Hypothalamus (tissue), 51 donors: ENCODE results near the gene ALDH1A3.

Experiments used
- DNase-seq, 51 donors: peaks; one replicate each; lab custom pipeline; 2025; lab: John Stamatoyannopoulos, UW

Gene ALDH1A3

DNA sequence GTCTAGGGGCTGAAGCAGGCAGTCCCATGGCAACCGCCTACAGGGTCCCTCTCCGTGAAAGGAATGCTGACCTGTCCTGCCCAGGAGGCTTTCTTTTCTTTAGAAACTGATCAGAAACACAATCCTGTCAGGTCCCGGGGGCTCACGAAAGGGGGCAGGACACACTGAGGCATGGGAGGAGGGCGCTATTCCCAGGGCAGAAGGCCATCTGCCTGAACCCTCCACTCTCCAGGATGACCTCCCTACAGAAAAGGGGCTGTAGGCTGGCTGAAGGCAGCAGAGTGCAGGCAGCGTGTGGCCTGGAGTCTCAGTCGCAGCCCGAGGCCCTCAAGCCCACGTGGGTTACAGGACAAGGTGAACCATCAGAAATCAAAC lies 21.2 kb downstream of the ALDH1A3 start:
- no peak for DNase-seq

DNA sequence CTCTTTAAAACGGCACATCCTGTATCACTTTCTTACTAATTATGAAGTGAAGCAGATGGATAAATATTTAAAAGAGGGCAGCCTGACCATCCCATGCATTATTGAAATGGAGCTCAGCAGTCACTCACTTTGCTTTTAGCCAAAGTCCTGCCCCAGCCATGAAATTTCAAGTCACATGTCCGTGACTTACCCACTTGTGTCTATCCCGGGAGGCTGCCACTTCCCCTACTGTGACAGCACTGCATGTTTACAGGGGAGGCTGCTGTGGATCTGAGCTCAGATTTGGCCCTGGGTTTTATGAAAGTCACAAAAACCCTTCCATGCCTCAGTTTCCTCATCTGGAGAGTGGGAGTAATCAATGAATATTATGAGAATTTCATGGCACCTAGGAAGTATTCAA lies 21.7 kb downstream of the ALDH1A3 start:
- no peak for DNase-seq

DNA sequence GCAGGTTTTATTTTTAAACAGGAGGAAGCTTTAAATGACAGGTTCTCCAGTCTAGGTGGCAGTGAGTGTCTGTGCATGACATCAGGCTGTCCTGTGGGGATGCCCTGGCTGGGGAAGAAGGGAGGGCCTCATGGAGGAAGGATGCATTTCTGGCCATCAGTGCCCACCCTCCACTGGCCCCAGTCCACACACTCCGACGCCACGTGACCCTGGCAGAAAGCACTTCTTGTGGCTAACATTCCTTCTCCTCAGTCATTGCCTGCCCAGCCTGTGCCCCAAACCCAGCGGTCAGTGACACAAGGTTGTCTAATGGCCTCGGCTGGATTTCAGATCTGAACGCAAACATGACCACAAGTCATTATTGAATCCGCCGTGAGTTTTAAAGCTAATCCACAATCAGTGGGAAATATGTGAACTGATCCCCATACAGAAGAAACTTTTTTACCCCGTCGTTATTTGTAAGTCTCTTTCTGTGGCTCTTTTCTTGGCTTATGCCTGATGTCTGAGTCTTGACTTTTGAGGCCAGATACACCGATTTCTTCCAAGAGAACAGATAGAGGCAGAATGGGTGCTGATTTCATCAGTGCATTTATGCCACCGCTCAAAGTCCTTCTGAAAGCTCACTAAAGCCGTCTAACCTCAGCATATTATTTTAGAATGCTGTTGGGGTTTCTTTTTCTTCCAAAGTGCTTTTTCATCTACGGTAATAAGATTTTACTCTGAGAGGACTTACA lies 22.2 kb downstream of the ALDH1A3 start:
- no peak for DNase-seq

DNA sequence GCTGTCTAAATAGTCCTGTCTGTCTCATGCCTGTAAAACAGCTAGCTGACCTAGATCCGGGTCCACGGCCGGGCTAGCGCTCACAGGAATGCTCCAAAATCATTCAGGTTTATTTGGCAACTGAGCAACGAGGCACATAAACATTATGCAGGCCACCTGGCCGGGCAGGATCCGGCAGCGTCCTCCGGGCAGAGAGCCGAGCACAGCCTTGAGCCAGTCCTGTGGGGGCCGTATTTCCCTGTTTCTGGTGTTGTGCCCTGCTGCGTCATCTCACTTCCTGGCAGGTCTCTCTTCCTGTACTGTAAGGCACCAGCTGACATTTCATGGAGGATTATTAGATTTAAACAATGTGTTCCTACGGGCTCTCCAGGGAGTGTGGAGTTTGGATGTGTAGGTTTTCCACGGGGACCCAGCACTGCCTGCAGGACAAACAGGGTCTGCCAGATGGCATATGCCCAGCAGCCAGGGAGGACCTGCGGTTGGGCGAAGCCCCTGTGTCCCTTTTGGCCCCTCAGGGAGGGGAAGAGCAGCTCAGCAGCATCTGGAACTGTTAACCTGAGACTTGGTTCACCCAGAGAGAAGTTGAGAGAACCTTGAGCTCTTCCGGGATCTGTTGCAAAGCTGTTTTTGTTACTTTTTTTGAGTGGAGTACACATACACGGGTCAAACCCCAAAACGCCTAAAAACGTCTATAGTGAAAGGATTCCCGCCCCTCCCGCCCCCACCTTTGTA lies 23.0 kb downstream of the ALDH1A3 start:
- DNase-seq: peak in 7 of 51 donors; percentile 18 to 35 (median 23)

DNA sequence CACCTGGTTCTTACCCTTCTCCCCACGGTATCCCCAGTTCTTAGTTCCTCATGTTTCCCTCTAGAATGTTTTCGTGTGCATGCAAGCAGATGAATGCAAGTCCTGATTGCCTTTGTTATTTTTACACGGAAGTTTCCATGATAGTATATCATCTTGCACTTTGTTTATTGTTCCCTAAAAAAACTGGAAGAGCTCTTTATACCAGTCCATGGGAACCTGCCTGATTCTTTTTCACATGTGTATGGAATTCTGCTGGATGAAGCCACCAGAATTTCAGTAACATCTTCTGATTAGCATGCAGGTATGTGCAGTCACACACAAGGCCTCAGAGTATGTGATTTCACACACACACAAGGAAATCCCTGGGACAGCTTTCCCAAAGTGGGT lies 23.5 kb downstream of the ALDH1A3 start:
- no peak for DNase-seq

DNA sequence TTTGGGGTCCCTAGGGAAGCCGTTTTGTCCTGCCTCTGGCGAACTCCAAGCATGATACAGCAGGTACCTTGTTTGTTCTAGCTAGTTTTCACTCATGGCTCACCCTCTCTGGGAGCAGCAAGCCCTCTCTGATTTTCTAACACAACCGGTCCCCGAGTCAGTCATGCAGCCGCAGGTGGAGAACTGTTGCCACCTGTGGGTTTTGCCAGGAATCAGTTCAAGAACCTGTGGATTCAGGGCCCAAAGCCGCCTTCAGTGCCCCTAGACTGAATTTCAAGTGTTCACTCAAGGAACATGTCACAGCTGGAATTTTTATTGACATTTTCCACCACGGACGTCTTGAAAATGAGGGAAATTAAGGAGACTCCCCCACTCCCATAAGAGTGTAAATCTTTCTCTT lies 26.2 kb downstream of the ALDH1A3 start:
- no peak for DNase-seq

DNA sequence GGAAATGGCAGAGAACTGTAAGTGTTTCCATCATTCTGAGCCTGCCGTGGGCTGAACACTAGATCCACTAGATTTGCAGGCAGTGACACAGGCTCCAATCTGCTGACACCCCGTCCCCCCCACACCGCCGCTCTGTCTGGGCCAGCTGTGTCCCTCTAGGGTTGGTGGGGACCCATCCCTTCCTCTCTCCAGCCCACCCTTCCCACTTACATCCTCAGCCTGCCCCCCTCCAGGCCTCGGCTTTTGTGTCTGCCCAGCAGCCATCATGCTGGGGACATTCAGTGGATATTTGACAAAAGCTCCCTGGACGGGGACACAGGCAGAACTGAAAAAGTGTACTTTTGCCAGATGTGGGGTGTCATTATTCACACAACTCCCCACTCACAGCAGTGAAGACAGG lies 28.8 kb downstream of the ALDH1A3 start:
- no peak for DNase-seq

DNA sequence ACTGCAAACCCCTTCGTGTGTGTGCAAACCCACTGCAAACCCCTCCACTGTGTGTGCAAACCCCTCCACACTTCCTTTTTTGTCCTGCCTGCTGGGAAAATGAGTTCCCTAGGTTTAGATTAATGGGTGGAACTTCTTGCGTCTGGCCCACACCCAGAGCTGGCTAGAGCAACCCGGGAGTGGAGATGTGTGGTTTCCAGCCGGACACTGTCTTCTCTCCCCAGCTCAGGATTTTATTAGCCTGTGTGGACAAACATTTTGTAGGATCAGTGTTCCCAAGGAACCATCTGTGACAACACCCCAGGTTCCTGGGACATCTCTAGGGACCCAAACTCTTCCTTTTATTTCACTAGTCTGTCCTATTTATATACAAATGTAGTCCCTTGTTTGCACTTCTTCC lies 29.9 kb downstream of the ALDH1A3 start:
- no peak for DNase-seq

DNA sequence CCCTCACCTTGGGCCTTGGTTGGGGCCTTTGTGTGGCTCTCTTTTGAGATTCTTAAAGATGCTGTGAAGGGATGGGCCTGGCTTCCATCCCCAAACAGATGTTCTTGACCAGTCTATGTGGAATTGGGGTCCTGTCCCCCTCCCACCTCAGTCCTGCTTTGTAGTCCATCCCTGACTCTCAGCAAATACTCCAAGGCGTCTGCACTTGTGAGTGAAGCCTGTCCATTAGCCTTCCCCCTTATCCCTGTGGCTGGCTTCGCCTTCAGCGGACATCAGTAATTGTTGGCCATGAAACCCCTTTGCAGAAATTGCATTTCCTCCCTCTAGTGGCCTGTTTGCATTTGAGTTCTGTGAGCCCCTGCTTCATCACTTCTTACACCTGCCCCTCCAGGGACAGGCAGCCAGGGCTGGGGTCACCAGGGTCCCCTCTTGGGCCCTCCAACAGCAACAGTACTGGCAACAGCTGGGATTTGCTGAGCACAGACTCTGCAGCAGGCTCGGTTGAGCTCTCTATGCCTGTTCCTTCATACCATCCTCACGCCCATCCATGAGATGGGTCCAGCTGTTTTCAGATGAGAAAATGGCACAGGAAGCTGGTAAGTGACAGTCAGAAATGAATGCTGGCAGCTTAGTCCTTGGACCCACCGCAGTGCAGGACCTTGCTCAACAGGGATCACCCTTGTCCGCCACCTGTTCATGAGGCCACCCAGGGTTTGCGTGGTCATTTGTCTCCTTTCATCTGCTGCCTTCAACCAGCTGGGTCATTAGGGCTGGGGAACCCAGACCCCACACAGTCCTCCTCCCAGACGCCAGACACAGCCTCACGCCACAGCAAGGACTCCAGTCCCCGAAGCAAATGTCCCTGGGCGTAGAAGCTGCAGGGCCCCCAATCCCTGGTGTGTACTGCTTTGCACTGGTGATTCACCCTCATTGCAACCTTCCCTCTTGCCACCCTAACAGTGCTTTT lies 30.6 kb downstream of the ALDH1A3 start:
- DNase-seq: no peak

DNA sequence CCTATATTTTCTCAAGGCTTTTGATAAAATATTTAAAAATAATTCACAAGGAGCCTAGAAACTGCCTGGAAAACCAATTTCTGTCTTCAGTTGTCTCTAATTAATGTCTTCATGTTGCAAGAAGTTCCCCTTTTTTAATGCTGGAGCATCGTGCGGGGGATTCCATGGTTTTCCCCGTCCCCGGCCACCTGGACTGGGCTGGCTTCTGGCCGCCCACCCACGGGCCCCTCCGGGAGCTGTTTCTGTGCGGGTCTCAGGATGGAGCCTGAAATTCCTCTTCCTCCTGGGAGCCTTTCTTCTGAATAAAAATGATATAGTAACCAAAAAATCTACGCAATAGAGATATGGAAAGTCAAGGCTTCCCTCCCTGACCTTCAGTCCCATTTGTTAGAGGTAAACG lies 31.5 kb downstream of the ALDH1A3 start:
- DNase-seq: no peak

DNA sequence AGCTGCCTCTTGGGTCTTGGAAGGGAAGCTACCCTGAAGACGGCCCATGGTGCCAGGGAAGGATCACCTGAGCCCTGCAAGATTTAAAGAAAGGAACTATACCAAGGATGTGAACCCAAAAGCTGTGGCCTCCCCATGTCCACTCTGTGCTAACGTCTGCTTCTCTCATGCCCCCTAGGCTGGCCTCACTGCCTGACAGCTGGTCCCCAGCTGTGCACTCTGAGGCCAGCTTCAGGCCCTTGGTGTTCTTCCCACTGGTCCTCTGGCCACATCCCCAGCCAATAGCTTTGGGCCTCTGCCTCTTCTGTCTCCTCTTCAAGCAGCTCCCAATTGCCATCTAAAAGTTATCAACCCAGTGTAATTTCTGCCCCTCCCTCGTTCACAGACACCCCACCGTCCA lies 34.3 kb downstream of the ALDH1A3 start:
- DNase-seq: no peak

DNA sequence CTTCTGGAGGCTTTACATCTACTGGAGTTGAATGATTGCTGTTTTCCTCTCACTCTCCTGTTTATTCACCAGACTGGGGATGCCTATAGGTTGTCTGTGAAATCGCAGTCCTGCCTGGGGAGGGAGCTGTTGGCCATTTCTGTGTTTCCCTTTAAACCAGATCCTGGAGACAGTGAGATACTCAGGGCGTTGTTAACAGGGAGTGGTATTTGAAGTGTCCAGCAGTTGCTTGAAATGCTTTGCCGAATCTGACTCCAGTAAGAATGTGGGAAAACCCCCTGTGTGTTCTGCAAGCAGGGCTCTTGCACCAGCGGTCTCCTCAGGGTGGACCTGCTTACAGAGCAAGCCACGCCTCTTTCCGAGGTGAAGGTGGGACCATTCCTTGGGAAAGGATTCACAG lies 35.2 kb downstream of the ALDH1A3 start:
- no peak for DNase-seq

DNA sequence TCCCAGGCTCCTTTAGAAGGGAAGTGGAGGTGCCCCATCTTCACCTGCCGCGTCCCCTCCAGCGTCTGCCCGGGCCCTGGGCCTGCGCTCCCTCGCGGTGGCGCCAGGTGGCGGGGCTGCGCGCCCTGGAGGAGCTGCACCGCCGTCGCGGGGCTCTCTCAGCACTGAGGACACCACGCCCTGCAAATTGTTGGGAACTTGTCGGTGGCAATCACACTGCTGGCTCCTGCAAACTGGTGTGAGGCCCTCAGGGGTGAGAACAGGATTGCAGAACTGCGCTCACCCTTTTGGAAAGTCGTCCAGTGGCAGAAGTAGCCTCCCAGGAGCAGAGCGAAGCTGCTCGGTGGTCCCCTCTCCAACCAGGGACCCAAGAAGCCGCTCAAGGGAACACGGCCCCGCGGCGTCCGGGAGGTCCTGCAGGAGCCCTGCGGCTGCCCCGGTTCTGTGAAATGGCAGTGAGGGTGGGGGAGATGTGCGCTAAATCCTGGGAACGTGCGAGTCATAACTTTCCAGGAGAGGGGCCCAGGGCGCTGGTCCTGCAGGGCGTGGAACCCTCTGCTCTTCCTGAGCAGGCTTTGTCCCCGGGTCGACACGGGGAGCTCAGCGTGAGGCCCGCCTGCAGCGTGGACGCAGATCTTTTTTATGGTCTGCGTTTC lies 38.5 kb downstream of the ALDH1A3 start:
- peak in 25 of 51 donors; percentile 7 to 61 (median 21) for DNase-seq

DNA sequence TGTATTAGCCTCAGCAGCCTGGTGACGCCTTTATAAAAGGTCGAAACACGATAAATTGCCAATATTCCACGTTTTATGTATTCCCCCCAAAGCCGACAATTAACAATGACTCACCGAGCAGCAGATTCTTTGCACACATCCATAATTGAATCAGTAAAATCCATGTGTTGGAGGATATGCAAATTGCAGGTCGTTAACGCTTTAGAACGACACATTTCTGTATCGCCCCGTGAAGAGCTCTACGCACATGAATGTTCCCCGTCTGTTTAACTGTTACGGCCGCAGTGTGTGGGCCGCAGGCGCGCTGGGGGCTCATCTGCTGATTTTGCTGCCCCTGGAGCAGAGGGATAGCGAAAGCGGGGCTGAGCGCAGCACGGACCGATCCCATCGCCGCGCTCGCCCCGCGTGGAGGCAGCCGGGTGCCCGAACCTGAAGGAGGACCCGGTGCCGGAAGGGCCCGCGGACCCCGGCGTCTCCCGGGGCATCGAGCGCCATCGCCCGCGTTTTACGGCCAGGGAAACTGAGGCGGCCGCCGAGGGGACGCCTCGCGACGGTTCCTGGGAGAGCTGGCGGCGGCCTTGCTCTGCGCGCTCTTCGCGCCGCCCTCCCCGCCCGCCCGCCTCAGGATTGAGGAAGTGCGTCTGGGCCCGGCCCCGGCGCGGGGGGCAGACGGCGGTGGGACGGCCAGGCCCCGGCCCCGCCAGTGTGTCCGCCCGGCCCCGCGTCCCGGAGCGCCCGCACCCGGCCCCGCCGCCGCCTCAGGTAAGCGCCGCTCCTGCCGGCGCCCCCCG lies 39.3 kb downstream of the ALDH1A3 start, which contains the start of gene LRRK1:
Gene LRRK1 (plus strand): TSS at position 668 of the 791 bp plus-strand sequence. CDS start 5,276 bp downstream, outside the sequence.
- peak in 1 of 51 donors; percentile 12 for DNase-seq

DNA sequence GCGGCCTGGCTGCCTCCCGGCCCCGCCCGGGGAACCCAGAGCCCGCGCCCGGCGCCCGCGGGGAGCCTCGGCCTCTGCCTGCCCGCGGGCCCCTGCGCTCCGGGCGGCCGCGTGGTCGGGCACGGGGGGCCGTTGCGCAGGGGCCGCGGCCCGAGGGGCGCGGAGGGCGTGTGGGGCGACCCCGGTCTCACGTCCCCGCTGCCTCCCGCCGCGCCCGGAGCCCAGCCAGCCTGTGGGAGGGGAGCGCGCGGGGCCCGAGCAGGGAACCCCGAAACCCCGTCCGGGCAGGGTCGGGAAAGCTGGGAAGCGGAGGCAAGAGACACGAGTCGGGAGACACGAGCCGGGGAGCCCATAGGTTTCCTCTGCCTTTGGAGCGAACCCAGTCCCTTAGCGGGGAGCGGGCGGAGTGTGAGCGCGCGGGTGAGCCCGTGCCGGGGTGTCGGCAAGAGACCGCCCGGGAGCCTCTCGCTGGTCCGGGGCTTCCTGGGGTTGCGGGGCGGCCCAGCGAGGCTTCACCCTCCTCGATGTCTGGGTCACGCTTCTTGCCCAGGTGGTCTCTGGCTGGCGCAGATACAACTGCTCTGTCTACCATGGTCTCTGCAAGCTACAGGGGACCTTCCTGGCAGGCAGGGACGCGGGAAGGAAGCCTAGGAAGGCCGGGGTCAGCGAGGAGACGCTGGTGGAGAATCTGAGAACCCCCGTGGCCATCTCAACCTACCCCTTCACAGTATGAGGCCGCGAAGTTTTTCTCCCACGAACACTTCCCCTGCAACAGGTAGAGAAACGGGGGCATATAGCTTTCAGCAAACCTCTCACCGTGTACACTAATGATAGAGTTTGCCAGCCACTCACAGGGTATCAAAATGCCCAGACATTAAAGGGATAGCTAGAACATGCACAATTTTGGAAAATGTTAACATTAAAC lies 40.1 kb downstream of the ALDH1A3 start:
- DNase-seq: peak in 1 of 51 donors; percentile 25

DNA sequence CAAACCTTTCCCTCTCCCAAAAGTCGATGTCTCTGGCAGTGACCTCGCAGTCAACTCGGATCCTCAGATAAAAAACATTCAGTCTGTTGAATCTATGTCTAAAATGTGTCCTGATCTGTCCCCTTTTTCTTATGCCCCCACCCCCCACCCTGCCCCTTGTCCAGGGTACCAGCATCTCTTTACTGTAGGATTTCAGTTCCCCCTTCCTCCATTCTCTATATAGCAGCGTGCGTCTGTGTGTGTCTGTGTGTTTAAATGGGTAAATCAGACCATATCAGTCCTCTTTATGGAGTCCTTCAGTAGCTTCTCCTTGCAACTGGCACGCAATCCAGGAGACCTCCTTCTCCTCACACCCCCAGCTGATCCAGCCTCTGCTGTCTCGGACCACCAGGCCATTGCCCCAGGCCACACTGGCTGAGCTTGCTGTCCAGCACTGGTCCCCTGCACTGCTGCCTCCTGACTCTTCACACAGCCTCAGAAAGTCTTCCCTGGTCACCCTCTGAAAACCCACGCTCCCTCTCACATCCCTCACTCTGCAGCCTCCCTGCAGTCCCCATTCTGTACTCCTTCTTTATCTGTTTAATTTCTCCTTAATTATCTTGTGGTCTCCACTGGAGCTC lies 41.0 kb downstream of the ALDH1A3 start:
- no peak for DNase-seq

DNA sequence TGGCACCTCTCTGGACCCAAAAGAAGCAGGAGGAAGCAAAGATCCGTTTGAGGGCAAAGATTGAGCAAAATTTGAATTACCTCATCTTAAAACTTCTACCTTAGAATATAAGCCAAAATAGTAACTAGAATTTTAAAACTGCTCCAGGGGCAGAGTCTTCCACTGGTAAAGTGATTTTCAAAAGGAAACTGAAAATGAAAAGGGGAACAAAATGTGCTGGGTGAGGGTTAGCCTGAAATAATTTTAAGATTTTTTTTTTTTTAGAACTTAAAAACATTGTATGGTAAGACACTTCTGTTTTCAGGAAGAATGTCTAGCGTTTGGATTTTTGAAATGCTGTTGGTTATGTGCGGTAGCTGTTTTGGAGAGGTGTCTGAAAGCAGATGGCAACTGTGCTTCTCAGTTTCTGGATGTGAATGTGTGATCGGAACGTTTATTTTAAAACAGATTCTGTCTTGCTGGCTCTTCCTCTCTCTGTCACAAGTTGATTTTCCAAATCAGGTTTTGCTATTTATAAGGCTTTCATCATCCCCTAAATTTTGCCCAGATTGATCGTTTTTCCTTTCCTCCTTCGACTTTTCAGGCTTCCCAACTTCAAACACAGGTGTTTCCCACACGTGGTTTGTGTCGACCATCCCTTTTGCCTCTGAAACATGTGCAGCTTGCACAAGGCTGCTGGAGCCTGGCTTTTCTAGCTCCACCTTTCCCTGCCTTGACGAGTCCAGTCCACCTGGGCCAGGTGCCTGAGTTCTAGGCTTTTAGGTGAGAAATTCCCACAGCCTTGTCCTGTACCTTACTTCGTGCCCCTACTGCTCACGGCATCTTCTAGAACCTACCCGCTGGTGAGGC lies 42.8 kb downstream of the ALDH1A3 start:
- no peak for DNase-seq
